Stomach (tissue), 4 donors: Measurements from ENCODE around the gene PARP1.

Experiments
- CTCF ChIP-seq, 7 experiments: fragments of 450-650 bp in 4 of 7; fragments of 200-600 bp in 3 of 7; sonication (generic) in 3 of 7; IDR thresholded peaks; one replicate each; pipeline ENCODE4 v1.5.1; 2016 to 2019; ENCODE audit warnings: antibody characterized with exemption in 7 of 7, control low read depth in 2 of 7, mild to moderate bottlenecking in 1 of 7
- EP300 ChIP-seq: sonication (generic); formaldehyde crosslinking; IDR thresholded peaks from one replicate; pipeline ENCODE4 v1.6.1; 2017; ENCODE audit warnings: antibody characterized with exemption

GRCh38 chr1:226420328-226420727 lies 12.4 kb upstream of the PARP1 start:
- TF ChIP-seq CTCF (IDR thresholded peaks at IDR 0.05), result no peak
- TF ChIP-seq EP300, result no peak
